Lower leg skin (tissue), 4 donors: ENCODE measurements around the gene ZFYVE26. TPM values are rescaled to one million over a fixed set of nuclear protein-coding genes. Genes with fewer than 3 reads are reported as not detected.

Experiments used
- DNase-seq, 2 donors: peaks; one replicate each; pipeline ENCODE4 v3.0.0-alpha.2; 2019; ENCODE audit warnings: low spot score in 2 of 2
- H3K4me3 ChIP-seq: fragments of 200-600 bp; sonication (generic); 2 replicates; pipeline ENCODE4 v1.5.1; 2017; ENCODE audit warnings: mild to moderate bottlenecking, low read depth; ENCODE audit not compliant: poor library complexity, severe bottlenecking
- CTCF ChIP-seq, 3 donors: fragments of 450-650 bp; IDR thresholded peaks; one replicate each; pipeline ENCODE4 v1.5.1; 2016; ENCODE audit warnings: antibody characterized with exemption in 3 of 3, mild to moderate bottlenecking in 3 of 3, moderate library complexity in 2 of 3
- POLR2A ChIP-seq, 2 donors: fragments of 450-650 bp; IDR thresholded peaks; one replicate each; pipeline ENCODE4 v1.6.1; 2016 to 2017; ENCODE audit warnings: antibody characterized with exemption in 2 of 2, mild to moderate bottlenecking in 1 of 2, moderate library complexity in 1 of 2
- WGBS, 2 donors: methylation state at CpG; one replicate each; pipeline ENCODE4 v1.1.5; 2018; 5-methylcytosine and 5-hydroxymethylcytosine counted together
- intact Hi-C: fragments of 100-400 bp; cut with DNase I; formaldehyde crosslinking; loops from one replicate; pipeline ENCODE4 v1.15.0; 2023; ENCODE audit warnings: low total_unique reads
- total RNA-seq, 4 donors: library from RNA; depleted of rRNA; stranded (reverse); fragments of >200 nt; gene quantifications; one replicate each; pipeline ENCODE4 v1.1.0, GENCODE V29; 2016

Gene ZFYVE26
- total RNA-seq, 4 donors from 2014 or later: 13.0 to 34.6 (median 21.8) TPM

GRCh38 chr14:67853715-67854114, 37.3 kb upstream of the ZFYVE26 start:
- intact Hi-C loops: no loop called here
- TF ChIP-seq CTCF (IDR thresholded peaks at IDR 0.05) (no peak), POLR2A (IDR thresholded peaks at IDR 0.05) (no peak)
- no peak for DNase-seq
- 79 to 86% methylated on average over 3 of the region's 3 CpGs for WGBS, 2 donors
- no peak overlapping the region for H3K4me3 ChIP-seq

- intact Hi-C loops: no loop called here
- TF ChIP-seq CTCF (IDR thresholded peaks at IDR 0.05) (no peak), POLR2A (IDR thresholded peaks at IDR 0.05) (no peak)
- no peak for DNase-seq
- H3K4me3 ChIP-seq: no peak overlapping the region
Observed at GRCh38 chr14:67852926-67853604, 36.7 kb upstream of the ZFYVE26 start.

GRCh38 chr14:67851785-67852410, 35.5 kb upstream of the ZFYVE26 start:
- TF ChIP-seq CTCF (IDR thresholded peaks at IDR 0.05) (no peak), POLR2A (IDR thresholded peaks at IDR 0.05) (no peak)
- H3K4me3 ChIP-seq: no peak overlapping the region
- no peak for DNase-seq
- WGBS, 2 donors: 88 to 95% methylated on average over 9 of the region's 9 CpGs
- intact Hi-C loops: no loop called here

GRCh38 chr14:67850066-67850830, 33.9 kb upstream of the ZFYVE26 start:
- no peak for TF ChIP-seq CTCF (IDR thresholded peaks at IDR 0.05)
- no peak for TF ChIP-seq POLR2A (IDR thresholded peaks at IDR 0.05)
- intact Hi-C loops: no loop called here
- no peak overlapping the region for H3K4me3 ChIP-seq
- DNase-seq: no peak
- WGBS, 2 donors: 85 to 95% methylated on average over 9 of the region's 9 CpGs

- intact Hi-C loops: no loop called here
- DNase-seq: no peak
- no peak for TF ChIP-seq POLR2A (IDR thresholded peaks at IDR 0.05)
- TF ChIP-seq CTCF (IDR thresholded peaks at IDR 0.05): no peak
- no peak overlapping the region for H3K4me3 ChIP-seq
- 93 to 99% methylated on average over 15 to 17 of the region's 17 CpGs for WGBS, 2 donors
Observed at GRCh38 chr14:67846029-67846610, 29.7 kb upstream of the ZFYVE26 start.
